ENCODE measurements around the gene P4HA2.

P4HA2 gene

DNA sequence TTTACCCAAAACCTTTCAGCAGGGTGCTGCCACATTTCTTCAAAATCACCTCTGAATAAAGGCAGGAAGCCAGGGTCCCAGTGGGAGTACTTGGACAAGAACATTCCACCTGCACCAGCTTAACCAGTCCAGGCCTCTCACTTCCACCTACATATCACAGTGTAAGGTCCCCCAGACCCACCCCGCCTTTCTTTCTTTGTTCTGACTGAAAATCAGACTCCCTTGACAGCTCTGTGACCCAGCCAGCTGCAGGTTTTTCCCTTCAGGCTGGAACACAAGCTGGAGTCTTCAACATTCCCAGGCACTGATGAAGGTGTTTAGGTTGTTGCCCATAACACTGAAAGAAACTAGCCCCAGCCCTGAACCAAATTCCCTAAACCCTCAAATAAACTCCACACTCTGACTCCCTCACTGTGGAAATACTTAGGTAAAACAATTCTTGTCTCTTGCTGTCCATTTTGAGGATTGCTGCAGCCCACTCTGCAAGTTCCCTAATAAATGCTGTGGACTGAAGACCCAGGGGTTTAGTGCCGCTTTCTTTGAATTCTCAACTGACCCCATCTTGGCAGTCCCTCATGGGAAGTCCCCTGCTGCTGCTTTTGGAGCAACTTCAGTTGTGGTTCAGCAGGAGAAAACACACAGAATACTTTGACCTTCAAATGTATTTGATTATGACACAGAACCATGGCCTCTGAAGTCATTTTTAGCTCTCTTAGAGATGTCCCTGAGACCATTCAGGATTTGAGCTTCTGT lies 24.8 kb downstream of the P4HA2 start:
- Histone ChIP-seq H3K9me3 (no peaks in the 10 kb centered on the region), H3K27me3 (no peaks in the 10 kb centered on the region), H3K4me1 (ENCODE audit: control insufficient read depth in 1 of 2, insufficient read depth in 1 of 2, low read depth in 1 of 2, low read length in 1 of 2) (no peaks in the 10 kb centered on the region), H3K27ac (no peak overlapping the region), H3K36me3 (no peaks in the 10 kb centered on the region), H3K4me3 (ENCODE audit: low read depth in 1 of 2, low read length in 1 of 2) (no peak overlapping the region)
- no peak for TF ChIP-seq CTCF (IDR thresholded peaks at IDR 0.05)

DNA sequence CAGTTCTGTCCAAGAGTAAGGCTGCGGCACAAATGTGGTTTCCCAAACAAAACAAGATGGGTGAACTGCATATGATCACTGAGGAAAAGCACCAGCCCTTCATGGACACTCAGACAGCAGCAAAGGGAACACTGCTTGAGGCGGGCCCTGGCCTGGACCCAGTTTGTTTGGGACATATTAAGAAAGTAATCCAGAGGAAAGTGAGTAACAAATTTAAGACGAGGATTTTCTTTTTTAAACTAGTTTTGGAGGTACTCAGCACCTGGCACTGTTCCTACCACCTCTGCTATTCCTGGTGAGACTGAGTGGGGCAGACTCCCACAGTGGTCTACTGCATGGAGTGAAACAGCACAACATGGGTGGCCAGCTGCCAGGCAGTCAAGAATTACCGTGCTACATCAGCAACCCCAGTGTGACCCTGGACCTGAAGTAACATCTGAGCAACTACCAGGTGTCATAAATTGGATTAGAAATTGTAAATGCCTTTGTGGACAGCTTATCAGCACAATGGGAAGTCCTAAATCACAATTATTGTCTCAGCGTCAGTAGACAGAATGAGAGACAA lies 28.5 kb downstream of the P4HA2 start:
- no peak for TF ChIP-seq CTCF (IDR thresholded peaks at IDR 0.05)
- no peaks in the 10 kb centered on the region for H3K9me3 ChIP-seq
- H3K4me1 ChIP-seq (ENCODE audit: control insufficient read depth in 1 of 2, insufficient read depth in 1 of 2, low read depth in 1 of 2, low read length in 1 of 2), result no peaks in the 10 kb centered on the region
- H3K4me3 ChIP-seq (ENCODE audit: low read depth in 1 of 2, low read length in 1 of 2), result no peak overlapping the region
- no peaks in the 10 kb centered on the region for H3K27me3 ChIP-seq
- H3K36me3 ChIP-seq, result no peaks in the 10 kb centered on the region
- H3K27ac ChIP-seq, result no peak overlapping the region

- Histone ChIP-seq H3K9me3 (no peaks in the 10 kb centered on the region), H3K27ac (no peak overlapping the region), H3K4me1 (ENCODE audit: control insufficient read depth in 1 of 2, insufficient read depth in 1 of 2, low read depth in 1 of 2, low read length in 1 of 2) (no peaks in the 10 kb centered on the region), H3K27me3 (no peaks in the 10 kb centered on the region), H3K36me3 (no peaks in the 10 kb centered on the region), H3K4me3 (ENCODE audit: low read depth in 1 of 2, low read length in 1 of 2) (no peak overlapping the region)
- no peak for TF ChIP-seq CTCF (IDR thresholded peaks at IDR 0.05)
These were observed 29.1 kb downstream of the P4HA2 start for GRCh38 chr5:132198571-132198970.

GRCh38 chr5:132195727-132196126 lies 31.9 kb downstream of the P4HA2 start:
- no peaks in the 10 kb centered on the region for H3K27me3 ChIP-seq
- no peak overlapping the region for H3K27ac ChIP-seq
- H3K9me3 ChIP-seq, result no peaks in the 10 kb centered on the region
- no peaks in the 10 kb centered on the region for H3K4me1 ChIP-seq (ENCODE audit: control insufficient read depth in 1 of 2, insufficient read depth in 1 of 2, low read depth in 1 of 2, low read length in 1 of 2)
- no peak for TF ChIP-seq CTCF (IDR thresholded peaks at IDR 0.05)
- no peaks in the 10 kb centered on the region for H3K36me3 ChIP-seq
- H3K4me3 ChIP-seq (ENCODE audit: low read depth in 1 of 2, low read length in 1 of 2), result no peak overlapping the region

DNA sequence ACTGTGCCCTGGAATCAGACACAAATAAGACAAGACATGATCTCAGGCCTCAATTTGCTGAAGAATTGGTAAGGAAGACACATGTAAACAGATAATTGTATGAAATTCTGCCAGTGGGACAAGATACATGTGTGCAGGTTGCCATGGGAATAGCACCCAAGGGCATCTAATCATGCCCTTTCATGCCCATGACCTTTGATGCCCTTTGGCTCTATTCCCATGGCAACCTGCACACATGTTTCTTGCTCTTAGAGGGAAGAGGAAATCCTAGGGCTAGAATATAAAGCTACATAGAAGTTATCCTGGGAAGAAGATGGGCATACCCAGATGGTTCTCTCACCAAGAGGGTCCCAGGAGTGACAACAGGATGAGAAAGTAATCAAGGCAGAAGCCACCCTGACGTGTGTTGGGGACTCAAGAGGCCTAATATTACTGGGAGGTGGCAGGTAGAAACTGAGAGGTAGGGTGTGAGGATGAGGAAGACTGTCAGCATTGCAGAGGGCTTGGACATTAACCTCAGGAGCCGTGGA lies 34.4 kb downstream of the P4HA2 start:
- TF ChIP-seq CTCF (IDR thresholded peaks at IDR 0.05), result no peak
- no peaks in the 10 kb centered on the region for H3K4me1 ChIP-seq (ENCODE audit: control insufficient read depth in 1 of 2, insufficient read depth in 1 of 2, low read depth in 1 of 2, low read length in 1 of 2)
- H3K4me3 ChIP-seq (ENCODE audit: low read depth in 1 of 2, low read length in 1 of 2), result no peak overlapping the region
- no peaks in the 10 kb centered on the region for H3K27me3 ChIP-seq
- no peaks in the 10 kb centered on the region for H3K9me3 ChIP-seq
- no peaks in the 10 kb centered on the region for H3K36me3 ChIP-seq
- H3K27ac ChIP-seq, result no peak overlapping the region
